SK-N-SH (cell line): Measurements from ENCODE around the gene QKI. TPM values are rescaled to one million over a fixed set of nuclear protein-coding genes. Genes with fewer than 3 reads are reported as not detected.

Source experiments
- CTCF ChIA-PET: fragments of 300-600, 350-600 bp; formaldehyde crosslinking; extraction: SDS; loops from one replicate; lab custom pipeline; 2021; lab: Yijun Ruan, JAX
- POLR2A ChIA-PET: fragments of 350-600 bp; sonication (Branson Sonifier 250); formaldehyde crosslinking; extraction: SDS; loops from one replicate; lab custom pipeline; 2020; ENCODE audit warnings: antibody characterized with exemption, inconsistent platforms; lab: Yijun Ruan, JAX
- DNase-seq: peaks from one replicate; pipeline ENCODE4 v3.0.0; 2012
- H2AFZ ChIP-seq: fragments of 200-600 bp; sonication (generic); 2 replicates; pipeline ENCODE4 v1.8.1; 2016; ENCODE audit warnings: antibody characterized with exemption, mild to moderate bottlenecking, low read depth
- H3F3A ChIP-seq: fragments of 200-600 bp; sonication (generic); replicated peaks from 2 replicates; pipeline ENCODE3; 2016; ENCODE audit warnings: antibody characterized with exemption, mild to moderate bottlenecking; ENCODE audit not compliant: insufficient read depth
- H3K27ac ChIP-seq, 2 experiments: fragments of 200-500 bp in 1 of 2; fragments of 200-600 bp in 1 of 2; sonication (Bioruptor generic) in 1 of 2; sonication (generic), shearing (Covaris generic) in 1 of 2; 2 replicates each; pipeline versions ENCODE4 v1.5.1 to v1.6.1; 2014 to 2016; ENCODE audit warnings: low read depth in 2 of 2, inconsistent platforms in 1 of 2, low read length in 1 of 2, mild to moderate bottlenecking in 1 of 2, mixed read lengths in 1 of 2
- H3K27me3 ChIP-seq: fragments of 200-600 bp; sonication (generic), shearing (Covaris generic); 2 replicates; pipeline ENCODE4 v1.6.1; 2016; ENCODE audit warnings: mixed run types; ENCODE audit not compliant: insufficient read depth
- H3K36me3 ChIP-seq, 2 experiments: fragments of 200-500 bp in 1 of 2; fragments of 200-600 bp in 1 of 2; sonication (Bioruptor generic) in 1 of 2; sonication (generic) in 1 of 2; replicated peaks in 1 of 2; 2 replicates each; pipeline versions ENCODE3 to v1.5.1; 2014 to 2016; ENCODE audit warnings: low read length in 1 of 2, mild to moderate bottlenecking in 1 of 2; ENCODE audit not compliant: insufficient read depth in 2 of 2, control insufficient read depth in 1 of 2
- H3K4me1 ChIP-seq, 2 experiments: fragments of 200-500 bp in 1 of 2; fragments of 200-600 bp in 1 of 2; sonication (Bioruptor generic) in 1 of 2; sonication (generic), shearing (Covaris generic) in 1 of 2; 2 replicates each; pipeline versions ENCODE4 v1.5.1 to v1.6.1; 2014 to 2016; ENCODE audit warnings: low read depth in 1 of 2, low read length in 1 of 2, mixed run types in 1 of 2; ENCODE audit not compliant: insufficient read depth in 2 of 2, control insufficient read depth in 1 of 2
- H3K4me2 ChIP-seq: fragments of 200-600 bp; sonication (generic), shearing (Covaris generic); 2 replicates; pipeline ENCODE4 v1.6.1; 2017; ENCODE audit warnings: mixed run types
- H3K4me3 ChIP-seq, 2 experiments: fragments of 200-500 bp in 1 of 2; fragments of 200-600 bp in 1 of 2; sonication (Bioruptor generic) in 1 of 2; sonication (generic), shearing (Covaris generic) in 1 of 2; 2 replicates each; pipeline versions ENCODE4 v1.5.1 to v1.8.1; 2014 to 2016; ENCODE audit warnings: low read depth in 2 of 2, inconsistent platforms in 1 of 2, low read length in 1 of 2, mild to moderate bottlenecking in 1 of 2, mixed read lengths in 1 of 2, moderate library complexity in 1 of 2
- H3K79me2 ChIP-seq: fragments of 200-600 bp; sonication (generic); 2 replicates; pipeline ENCODE4 v1.8.1; 2017; ENCODE audit warnings: mild to moderate bottlenecking; ENCODE audit not compliant: insufficient read depth
- H3K9ac ChIP-seq: fragments of 200-600 bp; sonication (generic); 2 replicates; pipeline ENCODE4 v1.6.1; 2017; ENCODE audit warnings: mixed run types
- H3K9me2 ChIP-seq: fragments of 200-600 bp; sonication (generic); 2 replicates; pipeline ENCODE4 v1.6.1; 2017; ENCODE audit warnings: mixed run types
- H3K9me3 ChIP-seq: fragments of 200-600 bp; sonication (generic); 2 replicates; pipeline ENCODE4 v1.6.1; 2017; ENCODE audit warnings: mixed run types, mild to moderate bottlenecking, moderate library complexity
- H4K20me1 ChIP-seq: fragments of 200-600 bp; sonication (generic); 2 replicates; pipeline ENCODE4 v1.6.1; 2017; ENCODE audit warnings: mild to moderate bottlenecking, mixed run types; ENCODE audit not compliant: insufficient read depth
- CHD2 ChIP-seq: fragments of 150-350 bp; IDR thresholded peaks from 2 replicates; pipeline ENCODE4 v1.6.1; 2018; ENCODE audit warnings: low read length; ENCODE audit not compliant: partially characterized antibody
- ELF1 ChIP-seq: IDR thresholded peaks from 2 replicates; pipeline ENCODE4 v1.4.0; 2012
- EP300 ChIP-seq, 2 experiments: IDR thresholded peaks; 2 replicates each; pipeline versions ENCODE4 v1.4.0 to v1.6.1; 2012; ENCODE audit warnings: borderline replicate concordance in 1 of 2, low read depth in 1 of 2, low read length in 1 of 2
- FOXJ3 ChIP-seq: sonication (generic); formaldehyde crosslinking; IDR thresholded peaks from 2 replicates; pipeline ENCODE4 v1.5.1; 2020; ENCODE audit warnings: mild to moderate bottlenecking, missing genetic modification reagents
- GABPA ChIP-seq: IDR thresholded peaks from 2 replicates; pipeline ENCODE4 v1.4.0; 2012; ENCODE audit warnings: low read depth, mild to moderate bottlenecking
- MEF2A ChIP-seq: IDR thresholded peaks from 2 replicates; pipeline ENCODE4 v1.4.0; 2012; ENCODE audit warnings: low read depth, borderline replicate concordance
- POLR2AphosphoS5 ChIP-seq: IDR thresholded peaks from 2 replicates; pipeline ENCODE4 v1.6.1; 2012; ENCODE audit warnings: low read depth, low read length
- RFX5 ChIP-seq: IDR thresholded peaks from 2 replicates; pipeline ENCODE4 v1.6.1; 2012; ENCODE audit warnings: mild to moderate bottlenecking, improper control_type of control experiment, low read length
- RXRA ChIP-seq: IDR thresholded peaks from 2 replicates; pipeline ENCODE4 v1.4.0; 2012; ENCODE audit warnings: low read depth, mild to moderate bottlenecking, borderline replicate concordance
- SIN3A ChIP-seq: IDR thresholded peaks from 2 replicates; pipeline ENCODE4 v1.6.1; 2012; ENCODE audit warnings: low read depth, mild to moderate bottlenecking, low read length, moderate library complexity, borderline replicate concordance
- TAF1 ChIP-seq: IDR thresholded peaks from 2 replicates; pipeline ENCODE4 v1.6.1; 2012; ENCODE audit warnings: low read depth, mild to moderate bottlenecking, low read length, moderate library complexity, borderline replicate concordance
- TCF12 ChIP-seq: IDR thresholded peaks from 2 replicates; pipeline ENCODE4 v1.4.0; 2012
- YY1 ChIP-seq: IDR thresholded peaks from 2 replicates; pipeline ENCODE4 v1.4.0; 2012; ENCODE audit warnings: low read depth, mild to moderate bottlenecking
- WGBS: methylation state at CpG from one replicate; pipeline ENCODE4 v1.1.6; 2017; ENCODE audit warnings: low lambda C conversion rate; 5-methylcytosine and 5-hydroxymethylcytosine counted together
- polyA plus RNA-seq, 3 experiments: library from polyadenylated mRNA; depleted of rRNA; stranded (reverse); fragments of >200 nt; gene quantifications; 2 replicates each; pipeline ENCODE4 v1.2.3, GENCODE V29; 2012
- TF ChIP-seq, protein P1 (sequence below): IDR thresholded peaks from 2 replicates; pipeline ENCODE4; 2012
- TF ChIP-seq, protein P2 (sequence below): IDR thresholded peaks from 2 replicates; pipeline ENCODE4 v1.4.0; 2012; ENCODE audit warnings: low read depth, borderline replicate concordance
- TF ChIP-seq, protein P3 (sequence below): IDR thresholded peaks from 2 replicates; pipeline ENCODE4 v1.6.1; 2012; ENCODE audit warnings: mild to moderate bottlenecking, low read depth, low read length, moderate library complexity
- TF ChIP-seq, protein P4 (sequence below): fragments of 150-350 bp; IDR thresholded peaks from 2 replicates; pipeline ENCODE4 v1.6.1; 2017; ENCODE audit warnings: antibody characterized with exemption, low read length, low read depth, borderline replicate concordance
- TF ChIP-seq, protein P5 (sequence below): fragments of 200-600 bp; sonication (generic); IDR thresholded peaks from 2 replicates; pipeline ENCODE4 v1.6.1; 2017; ENCODE audit warnings: antibody characterized with exemption, mild to moderate bottlenecking, moderate library complexity

The QKI gene
- polyA plus RNA-seq, 1 of the 3 experiments (the other 2 are of a cell fraction) = 51.1 TPM

DNA sequence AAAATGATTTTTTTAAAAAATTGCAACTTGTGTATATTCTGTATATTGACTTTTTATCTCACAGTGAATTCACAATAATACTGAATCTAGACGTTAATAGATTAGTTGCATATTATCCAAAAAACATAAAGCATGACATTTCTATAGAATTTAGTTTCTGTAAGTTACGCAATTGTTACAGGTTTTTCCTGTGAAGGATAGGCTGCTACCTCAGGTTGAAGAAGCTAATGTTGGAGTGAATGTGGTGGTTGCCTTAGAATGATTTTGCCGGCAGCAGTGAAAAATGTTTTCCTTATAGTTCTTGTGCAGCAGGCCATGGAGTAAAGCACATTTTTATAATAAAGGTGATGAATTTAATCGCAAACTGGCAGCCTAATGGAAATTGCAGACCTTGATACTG lies 20.5 kb downstream of the QKI start:
- no peaks in the 10 kb centered on the region for H3K36me3 ChIP-seq
- TF ChIP-seq YY1 (no peak), EP300 (IDR thresholded peaks at IDR 0.05; ENCODE audit: borderline replicate concordance in 1 of 2, low read depth in 1 of 2, low read length in 1 of 2) (no peak), FOXJ3 (no peak)
- H3K9me2 ChIP-seq = no peaks in the 10 kb centered on the region
- peaks cover 93% of the 10 kb centered on the region for H4K20me1 ChIP-seq
- no peak for DNase-seq
- no peak overlapping the region for H3K9ac ChIP-seq
- no peak overlapping the region for H3K4me3 ChIP-seq
- H3K4me1 ChIP-seq = peaks cover 4 to 12% of the 10 kb centered on the region in 2 experiments; a peak in 3 of 4 replicates
- WGBS = 97% methylated on average over 4 of the region's 4 CpGs
- ChIA-PET POLR2A (no interaction called here), CTCF (interaction anchor here (1.1 to 1.2 kb wide), 2 partner anchors 16 to 277 kb away, joined by 3 read pairs; no protein-coding TSS in a partner anchor)
- no peak overlapping the region for H2AFZ ChIP-seq
- H3K79me2 ChIP-seq = peaks cover 99% of the 10 kb centered on the region
- H3K4me2 ChIP-seq = no peak overlapping the region
- no peaks in the 10 kb centered on the region for H3K9me3 ChIP-seq
- no peaks in the 10 kb centered on the region for H3F3A ChIP-seq
- H3K27ac ChIP-seq = no peak overlapping the region
- no peaks in the 10 kb centered on the region for H3K27me3 ChIP-seq

DNA sequence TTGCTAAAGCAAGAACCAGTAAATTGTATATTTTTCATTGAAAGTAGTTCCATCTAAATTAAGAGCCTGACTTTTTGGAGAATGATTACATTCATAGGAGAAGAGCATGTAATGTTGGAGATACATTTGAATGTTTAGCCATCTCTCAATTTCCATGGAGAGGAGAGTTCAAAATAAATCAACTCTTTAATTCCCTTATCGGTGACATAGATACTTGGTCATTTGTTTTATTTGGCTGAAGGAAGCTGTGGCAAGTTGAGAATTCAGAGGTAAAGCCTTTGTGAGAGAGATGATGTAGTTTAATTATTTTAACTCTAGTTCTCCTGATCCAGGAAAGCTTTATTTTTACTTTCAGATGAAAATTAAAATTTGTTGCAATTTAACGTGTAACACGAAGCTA lies 22.3 kb downstream of the QKI start:
- no peak overlapping the region for H3K4me2 ChIP-seq
- peaks cover 0 to 2% of the 10 kb centered on the region in 2 experiments; a peak in 2 of 4 replicates for H3K4me1 ChIP-seq
- H3K9ac ChIP-seq = no peak overlapping the region
- POLR2A ChIA-PET = no interaction called here
- H3K27ac ChIP-seq = no peak overlapping the region; a peak in 1 of 4 replicates
- no peak for DNase-seq
- WGBS = 95% methylated on average over 3 of the region's 3 CpGs
- H3K79me2 ChIP-seq = peaks cover 99% of the 10 kb centered on the region
- no peaks in the 10 kb centered on the region for H3K27me3 ChIP-seq
- CTCF ChIA-PET = no interaction called here
- no peaks in the 10 kb centered on the region for H3K36me3 ChIP-seq
- no peaks in the 10 kb centered on the region for H3K9me2 ChIP-seq
- H3K4me3 ChIP-seq = no peak overlapping the region
- H3F3A ChIP-seq = no peaks in the 10 kb centered on the region
- H3K9me3 ChIP-seq = no peaks in the 10 kb centered on the region
- no peak overlapping the region for H2AFZ ChIP-seq
- H4K20me1 ChIP-seq = peaks cover 93% of the 10 kb centered on the region
- TF ChIP-seq SIN3A = no peak
- no peak for TF ChIP-seq EP300 (IDR thresholded peaks at IDR 0.05; ENCODE audit: borderline replicate concordance in 1 of 2, low read depth in 1 of 2, low read length in 1 of 2)
- TF ChIP-seq, protein P1, sequence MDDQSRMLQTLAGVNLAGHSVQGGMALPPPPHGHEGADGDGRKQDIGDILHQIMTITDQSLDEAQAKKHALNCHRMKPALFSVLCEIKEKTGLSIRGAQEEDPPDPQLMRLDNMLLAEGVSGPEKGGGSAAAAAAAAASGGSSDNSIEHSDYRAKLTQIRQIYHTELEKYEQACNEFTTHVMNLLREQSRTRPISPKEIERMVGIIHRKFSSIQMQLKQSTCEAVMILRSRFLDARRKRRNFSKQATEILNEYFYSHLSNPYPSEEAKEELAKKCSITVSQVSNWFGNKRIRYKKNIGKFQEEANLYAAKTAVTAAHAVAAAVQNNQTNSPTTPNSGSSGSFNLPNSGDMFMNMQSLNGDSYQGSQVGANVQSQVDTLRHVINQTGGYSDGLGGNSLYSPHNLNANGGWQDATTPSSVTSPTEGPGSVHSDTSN = no peak
- TF ChIP-seq, protein P2, sequence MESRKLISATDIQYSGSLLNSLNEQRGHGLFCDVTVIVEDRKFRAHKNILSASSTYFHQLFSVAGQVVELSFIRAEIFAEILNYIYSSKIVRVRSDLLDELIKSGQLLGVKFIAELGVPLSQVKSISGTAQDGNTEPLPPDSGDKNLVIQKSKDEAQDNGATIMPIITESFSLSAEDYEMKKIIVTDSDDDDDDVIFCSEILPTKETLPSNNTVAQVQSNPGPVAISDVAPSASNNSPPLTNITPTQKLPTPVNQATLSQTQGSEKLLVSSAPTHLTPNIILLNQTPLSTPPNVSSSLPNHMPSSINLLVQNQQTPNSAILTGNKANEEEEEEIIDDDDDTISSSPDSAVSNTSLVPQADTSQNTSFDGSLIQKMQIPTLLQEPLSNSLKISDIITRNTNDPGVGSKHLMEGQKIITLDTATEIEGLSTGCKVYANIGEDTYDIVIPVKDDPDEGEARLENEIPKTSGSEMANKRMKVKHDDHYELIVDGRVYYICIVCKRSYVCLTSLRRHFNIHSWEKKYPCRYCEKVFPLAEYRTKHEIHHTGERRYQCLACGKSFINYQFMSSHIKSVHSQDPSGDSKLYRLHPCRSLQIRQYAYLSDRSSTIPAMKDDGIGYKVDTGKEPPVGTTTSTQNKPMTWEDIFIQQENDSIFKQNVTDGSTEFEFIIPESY = no peak
- TF ChIP-seq, protein P3, sequence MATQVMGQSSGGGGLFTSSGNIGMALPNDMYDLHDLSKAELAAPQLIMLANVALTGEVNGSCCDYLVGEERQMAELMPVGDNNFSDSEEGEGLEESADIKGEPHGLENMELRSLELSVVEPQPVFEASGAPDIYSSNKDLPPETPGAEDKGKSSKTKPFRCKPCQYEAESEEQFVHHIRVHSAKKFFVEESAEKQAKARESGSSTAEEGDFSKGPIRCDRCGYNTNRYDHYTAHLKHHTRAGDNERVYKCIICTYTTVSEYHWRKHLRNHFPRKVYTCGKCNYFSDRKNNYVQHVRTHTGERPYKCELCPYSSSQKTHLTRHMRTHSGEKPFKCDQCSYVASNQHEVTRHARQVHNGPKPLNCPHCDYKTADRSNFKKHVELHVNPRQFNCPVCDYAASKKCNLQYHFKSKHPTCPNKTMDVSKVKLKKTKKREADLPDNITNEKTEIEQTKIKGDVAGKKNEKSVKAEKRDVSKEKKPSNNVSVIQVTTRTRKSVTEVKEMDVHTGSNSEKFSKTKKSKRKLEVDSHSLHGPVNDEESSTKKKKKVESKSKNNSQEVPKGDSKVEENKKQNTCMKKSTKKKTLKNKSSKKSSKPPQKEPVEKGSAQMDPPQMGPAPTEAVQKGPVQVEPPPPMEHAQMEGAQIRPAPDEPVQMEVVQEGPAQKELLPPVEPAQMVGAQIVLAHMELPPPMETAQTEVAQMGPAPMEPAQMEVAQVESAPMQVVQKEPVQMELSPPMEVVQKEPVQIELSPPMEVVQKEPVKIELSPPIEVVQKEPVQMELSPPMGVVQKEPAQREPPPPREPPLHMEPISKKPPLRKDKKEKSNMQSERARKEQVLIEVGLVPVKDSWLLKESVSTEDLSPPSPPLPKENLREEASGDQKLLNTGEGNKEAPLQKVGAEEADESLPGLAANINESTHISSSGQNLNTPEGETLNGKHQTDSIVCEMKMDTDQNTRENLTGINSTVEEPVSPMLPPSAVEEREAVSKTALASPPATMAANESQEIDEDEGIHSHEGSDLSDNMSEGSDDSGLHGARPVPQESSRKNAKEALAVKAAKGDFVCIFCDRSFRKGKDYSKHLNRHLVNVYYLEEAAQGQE = no peak
- TF ChIP-seq ELF1 = no peak
- TF ChIP-seq, protein P4, sequence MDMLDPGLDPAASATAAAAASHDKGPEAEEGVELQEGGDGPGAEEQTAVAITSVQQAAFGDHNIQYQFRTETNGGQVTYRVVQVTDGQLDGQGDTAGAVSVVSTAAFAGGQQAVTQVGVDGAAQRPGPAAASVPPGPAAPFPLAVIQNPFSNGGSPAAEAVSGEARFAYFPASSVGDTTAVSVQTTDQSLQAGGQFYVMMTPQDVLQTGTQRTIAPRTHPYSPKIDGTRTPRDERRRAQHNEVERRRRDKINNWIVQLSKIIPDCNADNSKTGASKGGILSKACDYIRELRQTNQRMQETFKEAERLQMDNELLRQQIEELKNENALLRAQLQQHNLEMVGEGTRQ = no peak
- TF ChIP-seq, protein P5, sequence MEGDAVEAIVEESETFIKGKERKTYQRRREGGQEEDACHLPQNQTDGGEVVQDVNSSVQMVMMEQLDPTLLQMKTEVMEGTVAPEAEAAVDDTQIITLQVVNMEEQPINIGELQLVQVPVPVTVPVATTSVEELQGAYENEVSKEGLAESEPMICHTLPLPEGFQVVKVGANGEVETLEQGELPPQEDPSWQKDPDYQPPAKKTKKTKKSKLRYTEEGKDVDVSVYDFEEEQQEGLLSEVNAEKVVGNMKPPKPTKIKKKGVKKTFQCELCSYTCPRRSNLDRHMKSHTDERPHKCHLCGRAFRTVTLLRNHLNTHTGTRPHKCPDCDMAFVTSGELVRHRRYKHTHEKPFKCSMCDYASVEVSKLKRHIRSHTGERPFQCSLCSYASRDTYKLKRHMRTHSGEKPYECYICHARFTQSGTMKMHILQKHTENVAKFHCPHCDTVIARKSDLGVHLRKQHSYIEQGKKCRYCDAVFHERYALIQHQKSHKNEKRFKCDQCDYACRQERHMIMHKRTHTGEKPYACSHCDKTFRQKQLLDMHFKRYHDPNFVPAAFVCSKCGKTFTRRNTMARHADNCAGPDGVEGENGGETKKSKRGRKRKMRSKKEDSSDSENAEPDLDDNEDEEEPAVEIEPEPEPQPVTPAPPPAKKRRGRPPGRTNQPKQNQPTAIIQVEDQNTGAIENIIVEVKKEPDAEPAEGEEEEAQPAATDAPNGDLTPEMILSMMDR = no peak
- no peak for TF ChIP-seq RXRA
- no peak for TF ChIP-seq TCF12
- TF ChIP-seq RFX5 = no peak
- TF ChIP-seq MEF2A = no peak
- TF ChIP-seq TAF1 = no peak
- TF ChIP-seq GABPA = no peak
- no peak for TF ChIP-seq FOXJ3
- TF ChIP-seq POLR2AphosphoS5 = no peak
- TF ChIP-seq CHD2 = no peak
